Measurements from ENCODE around the gene ZC3H10.

ZC3H10 gene

DNA sequence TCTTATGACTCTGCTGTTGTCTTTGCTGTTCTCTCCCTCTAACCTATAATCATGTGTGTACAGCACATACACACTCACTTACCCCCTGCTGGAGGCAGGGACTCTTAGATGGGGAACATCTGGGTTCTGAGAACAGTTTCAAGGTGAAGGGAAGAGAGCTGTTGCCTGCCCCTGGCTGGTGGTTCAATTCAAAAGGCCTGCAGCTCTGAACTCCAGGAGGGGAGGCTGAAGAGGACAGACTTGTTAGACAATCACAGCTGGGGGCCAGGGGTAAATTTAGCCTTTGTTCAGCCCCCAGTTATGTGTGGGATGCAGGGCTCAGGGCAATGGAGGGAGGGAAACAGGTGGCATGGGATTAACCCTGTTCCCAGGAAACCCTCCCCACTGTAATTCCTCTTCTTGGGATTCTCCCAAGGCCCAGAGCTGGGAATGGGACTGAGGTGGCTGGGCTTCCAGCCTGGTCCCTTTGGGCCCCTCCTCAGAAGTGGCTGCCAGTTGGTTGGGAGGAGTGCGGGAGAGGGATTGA is 36.2 kb downstream of the ZC3H10 start:
- DNase-seq (ENCODE audit: low spot score) (no peak), FAIRE-seq (no peak)

DNA sequence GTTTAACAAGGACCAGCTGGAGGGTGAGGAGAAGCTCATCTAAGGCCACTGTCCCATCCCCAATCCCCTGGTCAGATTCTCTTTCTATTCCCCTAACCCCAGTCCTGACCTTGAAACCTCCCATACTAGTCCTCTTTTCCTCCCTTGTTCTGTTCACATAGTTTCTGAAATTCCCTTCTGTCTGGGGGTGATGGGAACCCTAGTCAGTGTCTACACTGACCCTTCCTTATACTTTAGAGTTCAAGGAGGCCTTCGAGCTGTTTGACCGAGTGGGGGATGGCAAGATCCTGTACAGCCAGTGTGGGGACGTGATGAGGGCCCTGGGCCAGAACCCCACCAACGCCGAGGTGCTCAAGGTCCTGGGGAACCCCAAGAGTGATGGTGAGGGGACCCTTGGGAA is 36.8 kb downstream of the ZC3H10 start:
- no peak for DNase-seq (ENCODE audit: low spot score)
- no peak for FAIRE-seq

DNA sequence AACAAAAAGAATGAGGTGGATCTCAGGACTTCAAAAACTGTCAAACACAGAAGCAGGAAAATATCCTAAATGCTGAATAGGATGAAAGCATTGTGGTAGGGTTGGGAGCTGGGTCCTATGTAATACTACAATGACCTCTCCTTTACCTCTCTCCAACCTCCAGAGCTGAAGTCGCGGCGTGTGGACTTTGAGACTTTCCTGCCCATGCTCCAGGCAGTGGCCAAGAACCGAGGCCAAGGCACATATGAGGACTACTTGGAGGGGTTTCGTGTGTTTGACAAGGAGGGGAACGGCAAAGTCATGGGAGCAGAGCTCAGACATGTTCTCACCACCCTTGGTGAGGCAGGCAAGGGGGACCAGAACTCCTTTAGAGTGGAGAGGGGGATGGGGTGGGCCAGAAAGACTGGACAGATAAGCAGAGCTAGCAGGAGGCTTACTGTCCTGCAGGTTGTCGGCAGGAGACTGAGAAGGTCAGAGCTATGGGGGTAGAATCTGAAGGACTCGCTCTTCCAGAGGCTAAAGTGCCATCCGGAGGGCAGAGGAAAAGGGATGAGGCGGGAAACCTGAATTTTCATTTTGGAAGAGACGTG is 37.3 kb downstream of the ZC3H10 start:
- no peak for FAIRE-seq
- DNase-seq (ENCODE audit: low spot score), result no peak

DNA sequence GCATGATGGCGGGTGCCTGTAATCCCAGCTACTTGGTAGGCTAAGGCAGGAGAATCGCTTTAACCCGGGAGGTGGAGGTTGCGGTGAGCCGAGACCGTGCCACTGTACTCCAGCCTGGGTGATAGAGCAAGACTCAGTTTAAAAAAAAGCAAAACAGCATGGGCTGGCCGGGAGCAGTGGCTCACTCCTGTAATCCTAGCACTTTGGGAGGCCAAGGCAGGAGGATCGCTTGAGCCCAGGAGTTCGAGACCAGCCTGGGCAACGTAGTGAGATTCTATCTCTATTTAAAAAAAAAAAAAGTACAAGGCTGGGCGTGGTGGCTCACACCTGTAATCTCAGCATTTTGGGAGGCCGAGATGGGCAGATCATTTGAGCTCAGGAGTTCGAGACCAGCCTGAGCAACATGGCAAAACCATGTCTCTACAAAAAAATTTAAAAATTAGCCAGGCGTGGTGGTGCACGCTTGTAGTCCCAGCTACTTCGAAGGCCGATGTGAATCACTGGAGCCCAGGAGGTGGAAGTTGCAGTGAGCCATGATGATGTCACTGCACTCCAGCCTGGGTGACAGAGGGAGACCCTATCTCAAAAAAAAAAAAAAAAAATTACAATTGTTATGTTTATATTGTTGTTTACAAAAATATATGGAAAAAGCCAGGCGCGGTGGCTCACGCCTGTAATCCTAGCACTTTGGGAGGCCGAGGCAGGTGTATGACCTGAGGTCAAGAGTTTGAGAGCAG is 38.6 kb downstream of the ZC3H10 start:
- FAIRE-seq, result peak; percentile 11
- DNase-seq (ENCODE audit: low spot score), result peak; percentile 57

DNA sequence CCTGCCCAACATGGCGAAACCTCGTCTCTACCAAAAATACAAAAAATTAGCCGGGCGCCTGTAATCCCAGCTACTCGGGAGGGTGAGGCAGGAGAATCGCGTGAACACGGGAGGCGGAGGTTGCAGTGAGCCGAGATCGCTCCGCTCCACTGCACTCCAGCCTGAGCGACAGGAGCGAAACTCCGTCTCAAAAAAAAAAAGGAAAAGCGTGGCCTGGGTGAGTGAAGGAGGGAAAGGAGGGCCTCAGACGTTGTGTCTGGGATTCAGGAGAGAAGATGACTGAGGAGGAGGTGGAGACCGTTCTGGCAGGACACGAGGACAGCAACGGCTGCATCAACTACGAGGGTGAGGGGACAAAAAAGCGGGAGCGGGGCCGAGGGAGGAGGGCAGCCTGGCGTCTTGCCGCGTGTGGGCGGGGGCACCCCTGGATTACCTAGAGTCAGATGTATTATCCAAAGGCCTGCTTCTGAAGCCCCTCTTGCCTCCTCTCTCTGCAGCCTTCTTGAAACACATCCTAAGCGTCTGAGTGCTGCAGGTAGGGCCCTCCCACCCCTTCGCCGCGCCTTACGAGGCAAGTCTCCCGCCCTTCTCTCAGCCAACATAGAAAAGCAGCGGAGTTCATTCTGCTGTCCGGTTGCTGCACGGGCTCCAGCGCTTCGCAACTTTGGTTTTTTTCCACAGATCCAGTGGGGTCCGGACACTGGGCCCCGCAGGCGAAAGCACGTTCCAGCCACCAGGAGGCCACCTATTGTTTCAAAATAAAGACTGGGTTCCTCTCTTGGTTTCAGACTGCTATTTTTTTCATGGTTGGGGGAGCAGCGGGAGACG is 39.3 kb downstream of the ZC3H10 start:
- peak; percentile 75 for DNase-seq (ENCODE audit: low spot score)
- peak; percentile 17 for FAIRE-seq

DNA sequence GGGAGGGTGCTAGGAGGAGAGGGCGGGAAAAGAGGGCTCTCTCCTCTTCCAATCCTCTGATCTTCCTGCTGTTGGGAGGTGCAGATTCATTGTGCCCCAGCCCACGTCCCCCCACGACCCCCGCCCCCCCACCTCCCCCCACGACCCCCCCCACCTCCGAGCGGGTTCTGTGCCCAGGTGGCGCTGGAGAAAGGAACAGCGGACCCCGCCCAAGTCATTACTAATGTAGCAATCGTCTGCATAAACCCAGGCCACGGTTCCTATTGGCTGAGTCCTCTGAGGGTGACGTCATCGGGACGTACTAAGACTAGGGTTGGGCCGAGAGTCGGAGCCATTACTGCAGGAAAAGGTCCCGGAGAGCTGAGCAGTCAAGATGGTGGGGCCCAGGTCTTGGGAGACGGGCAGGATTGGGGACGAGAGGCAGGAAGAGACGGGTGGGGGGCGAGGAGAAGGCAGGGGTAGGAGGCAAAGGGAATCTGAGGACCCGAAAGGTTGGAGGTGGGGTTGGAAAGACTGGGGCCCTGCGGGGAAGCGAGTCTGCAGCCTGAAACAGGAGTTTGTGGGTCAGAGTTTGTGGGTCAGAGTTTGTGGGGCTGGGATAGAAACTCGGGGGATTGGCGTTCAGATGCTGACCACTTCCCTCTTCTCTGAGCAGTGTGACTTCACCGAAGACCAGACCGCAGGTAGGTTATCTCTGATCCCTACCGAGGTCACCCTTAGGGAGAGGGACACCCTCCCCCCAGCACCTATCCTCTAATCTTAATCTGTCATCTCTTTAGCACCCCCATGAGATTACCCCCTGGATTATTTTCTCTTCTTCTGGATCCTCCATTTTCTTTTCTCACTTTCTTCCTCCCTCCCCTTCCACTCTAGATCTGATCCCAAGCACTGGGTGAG is 40.2 kb downstream of the ZC3H10 start, which contains the start of gene MYL6:
Gene MYL6, plus strand, starts transcription at position 331 of the 897 bp plus-strand sequence. Its CDS starts 43 bp downstream, at position 374.
- FAIRE-seq, result no peak
- DNase-seq (ENCODE audit: low spot score), result peak; percentile 95

DNA sequence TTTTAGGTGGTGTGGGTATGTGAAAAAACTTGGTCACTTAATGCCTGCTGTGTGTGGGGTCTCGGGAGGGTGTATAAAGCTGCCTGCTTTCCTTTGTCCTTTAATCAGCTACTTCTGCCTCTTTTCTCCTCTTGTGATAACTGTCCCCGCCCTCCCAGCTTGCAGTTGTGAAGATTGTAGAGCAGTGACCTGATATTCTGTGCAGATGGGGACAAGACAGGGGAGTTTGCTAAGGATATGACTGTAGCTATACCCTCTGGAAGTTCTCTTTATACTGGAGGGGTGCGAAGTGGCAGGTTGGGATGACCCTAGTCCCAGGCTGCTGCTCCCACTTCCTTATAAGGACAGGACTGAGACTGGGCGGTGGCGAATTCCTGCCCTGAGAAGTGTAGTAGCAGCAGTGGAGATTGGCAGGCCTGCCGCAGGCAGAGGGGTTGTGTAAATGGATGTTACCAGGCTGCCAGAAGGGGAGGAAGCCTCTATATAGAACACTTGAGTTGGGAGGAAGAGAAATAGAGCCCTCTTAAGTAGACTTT is 40.9 kb downstream of the ZC3H10 start:
- peak; percentile 49 for DNase-seq (ENCODE audit: low spot score)
- FAIRE-seq, result no peak

DNA sequence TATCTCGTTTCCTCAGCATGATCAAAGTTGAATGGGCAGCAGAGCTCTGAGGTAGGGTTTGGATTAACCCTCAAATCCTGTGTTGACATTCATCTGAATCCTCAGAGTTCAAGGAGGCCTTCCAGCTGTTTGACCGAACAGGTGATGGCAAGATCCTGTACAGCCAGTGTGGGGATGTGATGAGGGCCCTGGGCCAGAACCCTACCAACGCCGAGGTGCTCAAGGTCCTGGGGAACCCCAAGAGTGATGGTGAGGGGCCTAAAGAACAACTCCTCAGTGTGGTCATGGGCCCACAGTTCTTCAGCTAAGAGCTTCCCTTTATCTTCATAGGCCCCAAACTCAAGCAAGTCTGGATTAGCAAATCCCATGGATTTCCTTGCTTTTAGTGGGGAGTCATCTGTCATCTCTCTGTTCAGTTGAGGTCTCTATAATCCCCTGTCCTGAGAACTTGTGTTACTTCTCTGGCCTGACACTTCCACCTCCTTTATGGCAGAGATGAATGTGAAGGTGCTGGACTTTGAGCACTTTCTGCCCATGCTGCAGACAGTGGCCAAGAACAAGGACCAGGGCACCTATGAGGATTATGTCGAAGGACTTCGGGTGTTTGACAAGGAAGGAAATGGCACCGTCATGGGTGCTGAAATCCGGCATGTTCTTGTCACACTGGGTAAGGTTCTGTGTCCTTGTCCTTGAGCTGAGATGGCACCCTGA is 41.6 kb downstream of the ZC3H10 start:
- no peak for DNase-seq (ENCODE audit: low spot score)

DNA sequence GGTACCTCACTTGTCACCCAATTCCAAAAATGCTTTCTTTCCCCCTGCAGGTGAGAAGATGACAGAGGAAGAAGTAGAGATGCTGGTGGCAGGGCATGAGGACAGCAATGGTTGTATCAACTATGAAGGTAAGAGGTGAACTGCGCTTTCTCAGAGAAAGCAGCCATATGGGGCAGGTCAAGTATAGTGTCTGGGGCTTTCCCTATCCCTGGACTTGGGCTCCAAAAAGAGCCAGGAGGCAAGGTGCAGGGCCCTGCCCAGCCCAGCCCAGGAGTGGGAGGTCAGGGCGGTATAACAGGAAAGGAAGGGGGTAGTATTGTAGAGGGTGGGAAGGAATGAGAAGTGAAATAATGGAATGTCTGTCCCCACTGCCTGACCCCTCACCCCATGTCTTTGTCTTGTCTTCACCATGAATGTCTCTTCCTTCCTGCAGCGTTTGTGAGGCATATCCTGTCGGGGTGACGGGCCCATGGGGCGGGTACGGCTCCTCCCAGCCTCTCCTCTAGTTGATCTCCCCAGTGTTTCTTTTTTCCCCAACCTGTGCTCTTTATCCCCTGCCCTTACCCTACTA is 42.2 kb downstream of the ZC3H10 start:
- DNase-seq (ENCODE audit: low spot score) (no peak), FAIRE-seq (no peak)

More for the DNA sequence above, 41.6 kb downstream of the ZC3H10 start:
- FAIRE-seq, result no peak

DNA sequence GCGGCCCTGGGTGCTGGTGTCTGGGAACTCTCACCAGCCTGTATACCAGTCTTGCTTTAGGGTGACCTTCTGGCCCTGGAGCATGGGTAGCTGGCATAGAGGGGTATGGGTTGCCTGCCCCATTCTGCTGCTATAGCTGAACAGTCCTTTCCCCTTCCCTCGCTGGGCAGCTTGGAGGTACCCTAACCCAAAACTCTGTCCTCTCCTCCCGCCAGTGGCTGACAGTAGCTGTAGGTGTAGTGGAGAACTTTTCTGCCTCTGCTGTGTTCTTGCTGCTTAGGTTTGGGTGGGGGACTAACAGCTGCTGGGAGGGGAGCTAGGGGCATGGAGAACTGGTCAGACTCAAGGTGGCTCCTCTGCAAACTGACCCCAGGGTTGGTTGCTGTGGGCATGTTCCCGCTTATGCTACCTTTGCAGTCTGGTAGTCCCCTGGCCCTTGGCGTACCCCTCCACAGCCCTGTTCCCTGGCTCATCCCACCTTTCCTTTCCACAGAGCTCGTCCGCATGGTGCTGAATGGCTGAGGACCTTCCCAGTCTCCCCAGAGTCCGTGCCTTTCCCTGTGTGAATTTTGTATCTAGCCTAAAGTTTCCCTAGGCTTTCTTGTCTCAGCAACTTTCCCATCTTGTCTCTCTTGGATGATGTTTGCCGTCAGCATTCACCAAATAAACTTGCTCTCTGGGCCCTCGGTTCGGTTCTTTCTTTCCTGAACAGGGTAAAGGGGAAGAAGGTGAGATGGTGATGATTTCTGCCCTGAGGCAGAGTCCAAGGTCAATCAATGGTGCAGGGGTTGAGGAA is 43.0 kb downstream of the ZC3H10 start:
- FAIRE-seq, result no peak
- no peak for DNase-seq (ENCODE audit: low spot score)

DNA sequence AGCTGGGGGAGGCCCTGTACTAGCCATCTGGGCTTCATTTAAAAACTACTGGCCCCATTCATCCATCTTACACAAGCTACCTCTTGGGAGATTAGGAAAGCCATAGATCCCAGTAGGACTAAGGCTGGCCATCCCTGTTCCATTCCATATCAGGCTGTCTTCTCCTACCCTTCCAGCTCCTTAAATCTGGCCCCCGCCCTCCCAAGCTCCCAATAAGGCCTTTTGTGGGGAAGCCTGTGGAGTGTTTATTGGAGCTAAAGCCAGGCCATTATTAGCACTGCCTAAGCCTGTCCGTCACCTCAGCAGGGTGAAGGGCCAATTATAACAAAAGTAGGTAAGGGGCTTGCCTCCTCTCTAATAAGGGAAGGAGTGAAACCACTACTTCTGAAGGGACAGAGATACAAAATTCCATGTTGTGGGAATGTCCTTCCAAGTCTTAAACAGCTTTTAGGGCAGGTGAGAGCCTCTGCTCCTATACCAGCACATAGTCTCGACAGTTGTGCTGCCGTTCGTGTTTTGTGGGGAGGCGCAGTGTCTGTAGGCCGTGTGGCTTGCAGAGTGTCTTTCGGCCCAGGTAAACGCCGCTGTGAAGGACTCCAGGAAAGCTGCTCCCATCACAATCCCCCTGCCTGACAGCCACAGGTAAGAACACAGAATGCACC is 43.8 kb downstream of the ZC3H10 start:
- FAIRE-seq (no peak), DNase-seq (ENCODE audit: low spot score) (no peak)

DNA sequence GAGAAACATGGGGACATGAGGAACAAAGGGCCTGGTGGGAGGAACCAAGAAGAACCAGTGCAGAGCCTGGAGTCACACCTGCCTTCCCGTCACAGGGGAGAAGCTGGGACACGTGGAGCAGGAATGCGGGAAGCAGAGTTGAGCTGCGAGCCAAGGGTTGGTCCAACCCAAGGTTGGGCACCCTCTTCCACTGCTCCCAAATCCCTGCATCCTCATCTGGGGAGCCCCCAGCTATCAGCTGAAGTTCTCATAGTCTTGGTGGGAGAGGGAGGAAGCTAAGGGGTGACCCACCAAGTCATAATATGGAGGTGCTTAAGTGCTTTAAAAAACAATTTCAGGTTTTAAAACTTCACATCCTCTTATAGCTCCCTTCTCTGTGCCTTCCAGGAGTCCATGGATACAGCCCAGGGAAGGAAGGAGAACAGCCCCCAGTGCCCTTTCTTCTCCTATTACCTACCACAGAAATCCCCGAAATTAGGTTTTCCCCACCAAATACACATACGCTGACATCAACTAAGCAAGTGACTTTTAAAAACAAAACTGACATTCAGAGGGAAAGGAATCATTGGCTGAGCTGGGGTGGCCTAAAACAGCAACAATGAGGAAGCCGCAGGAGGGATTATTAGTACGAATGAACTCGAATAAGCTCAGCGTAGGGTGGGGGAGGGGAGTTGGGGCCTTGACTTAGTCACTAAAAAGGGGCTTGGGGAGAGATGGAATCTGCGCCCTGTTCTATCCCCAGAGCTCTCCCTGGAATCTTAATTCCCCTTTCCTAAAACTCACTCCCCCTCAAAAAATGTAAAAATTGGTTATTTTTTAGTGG is 44.6 kb downstream of the ZC3H10 start:
- no peak for FAIRE-seq

DNA sequence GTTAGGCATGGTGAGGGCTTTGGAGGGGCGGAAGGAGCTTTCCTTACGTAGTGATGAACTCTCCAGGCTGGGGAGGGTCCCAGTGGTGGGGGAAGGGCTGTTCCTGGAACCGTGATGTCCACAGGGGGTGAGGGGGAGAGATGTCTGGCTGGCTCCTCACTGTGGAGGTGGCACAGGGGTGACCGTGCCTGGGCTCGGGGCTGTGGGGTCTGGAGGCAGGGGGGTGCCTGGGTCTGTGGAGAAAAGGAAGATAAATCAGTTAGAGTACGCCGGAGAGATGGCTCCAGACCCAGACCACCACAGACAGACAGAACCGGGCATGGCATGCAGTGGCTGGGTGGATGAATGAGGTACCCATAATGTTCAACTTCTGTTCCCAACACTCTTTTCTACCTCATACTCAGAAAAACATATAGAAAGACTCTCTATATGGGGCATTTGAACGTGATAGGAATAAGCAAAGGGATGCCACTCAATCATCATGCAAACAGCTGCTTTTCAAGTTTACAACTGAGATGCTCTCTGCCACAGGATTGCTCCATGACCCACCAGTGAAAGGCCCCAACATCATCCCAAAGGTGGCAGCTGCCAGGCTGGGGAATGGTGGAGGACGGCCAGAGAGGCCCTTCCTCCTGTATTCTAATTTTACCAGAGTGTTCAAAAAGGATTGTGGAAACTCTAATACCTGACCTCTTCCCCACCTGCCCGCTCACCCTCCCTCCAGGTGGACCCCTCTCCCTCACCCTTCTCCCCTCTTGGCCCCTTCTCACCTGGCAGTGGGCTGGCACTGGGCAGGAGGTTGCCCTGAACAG is 45.7 kb downstream of the ZC3H10 start:
- DNase-seq (ENCODE audit: low spot score), result no peak
- FAIRE-seq, result no peak

More for the DNA sequence above, 44.6 kb downstream of the ZC3H10 start:
- no peak for DNase-seq (ENCODE audit: low spot score)

DNA sequence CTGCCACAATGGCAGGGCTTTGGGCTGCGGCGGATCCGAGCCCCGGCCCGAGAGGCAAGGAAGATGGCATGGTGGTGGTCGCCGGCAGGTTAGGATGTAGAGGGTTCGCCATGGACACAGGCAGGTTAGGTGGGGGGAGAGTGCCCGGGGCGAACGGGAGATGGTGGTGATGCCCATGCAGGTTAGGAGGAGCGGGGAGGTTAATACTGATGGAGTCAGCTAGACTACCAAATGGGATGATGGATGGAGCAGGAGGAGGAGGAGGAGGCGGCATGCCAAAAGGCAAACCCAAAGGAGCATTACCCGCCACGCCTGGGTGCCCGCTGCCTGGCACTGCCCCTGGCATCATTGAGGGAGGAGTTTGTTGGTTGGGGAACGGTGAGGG is 46.3 kb downstream of the ZC3H10 start:
- DNase-seq (ENCODE audit: low spot score) (no peak), FAIRE-seq (no peak)

DNA sequence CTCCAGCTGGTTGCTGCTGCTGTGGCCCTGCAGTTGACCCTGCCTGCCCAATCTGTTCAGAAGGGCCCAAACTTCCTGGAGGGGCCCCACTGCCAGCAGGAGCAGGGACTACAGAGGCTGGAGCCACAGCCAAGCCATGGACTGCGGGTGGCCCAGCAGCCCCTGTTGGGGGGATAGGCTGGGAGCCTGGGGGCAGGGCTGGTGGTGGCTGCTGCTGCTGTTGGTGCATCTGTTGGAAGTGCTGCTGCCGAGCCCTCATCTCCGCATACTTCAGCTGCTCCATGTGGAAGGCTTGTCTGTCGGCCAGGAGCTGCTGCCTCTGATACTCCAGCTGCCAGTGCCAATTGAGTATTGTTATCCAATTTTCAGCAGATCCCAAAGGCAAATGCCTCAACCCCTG is 47.3 kb downstream of the ZC3H10 start:
- FAIRE-seq, result no peak
- no peak for DNase-seq (ENCODE audit: low spot score)

DNA sequence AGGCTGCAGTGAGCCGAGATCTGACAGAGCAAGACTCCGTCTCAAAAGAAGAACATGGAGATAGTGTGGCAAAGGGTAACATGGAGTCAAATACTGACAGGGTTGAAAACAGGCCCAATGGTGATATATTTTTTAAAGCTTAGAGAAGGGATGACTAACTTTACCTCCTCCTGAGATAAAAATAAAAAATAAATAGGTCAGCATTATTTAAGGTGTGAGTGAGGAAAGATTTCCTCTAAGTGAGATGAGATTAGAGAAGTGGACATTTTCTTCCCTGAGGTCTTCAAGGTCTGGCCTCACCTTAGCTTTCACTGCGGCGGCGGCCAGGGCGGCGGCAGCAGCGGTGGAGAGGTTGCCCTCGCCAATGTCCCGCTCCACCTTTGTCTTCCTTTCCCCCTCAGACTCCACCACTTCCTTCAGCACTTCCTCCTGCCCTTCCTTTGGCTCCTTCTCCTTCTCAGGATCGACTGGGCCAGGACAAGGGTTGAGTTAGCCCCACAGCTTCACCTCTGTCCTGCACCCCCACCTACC is 51.2 kb downstream of the ZC3H10 start:
- no peak for FAIRE-seq
- no peak for DNase-seq (ENCODE audit: low spot score)
